GM23248 (cell line): ENCODE results near the gene CD80.

Experiments
- EZH2 ChIP-seq: fragments of 200-600 bp; sonication (generic); IDR thresholded peaks from 2 replicates; pipeline ENCODE4 v1.6.1; 2018; ENCODE audit warnings: antibody characterized with exemption, mild to moderate bottlenecking; ENCODE audit not compliant: insufficient read depth, poor library complexity, severe bottlenecking
- EZH2phosphoT487 ChIP-seq: fragments of 200-600 bp; sonication (generic); IDR thresholded peaks from 2 replicates; pipeline ENCODE4 v1.6.1; 2018; ENCODE audit warnings: antibody characterized with exemption, moderate library complexity, mild to moderate bottlenecking, low read depth; ENCODE audit not compliant: insufficient read depth

DNA sequence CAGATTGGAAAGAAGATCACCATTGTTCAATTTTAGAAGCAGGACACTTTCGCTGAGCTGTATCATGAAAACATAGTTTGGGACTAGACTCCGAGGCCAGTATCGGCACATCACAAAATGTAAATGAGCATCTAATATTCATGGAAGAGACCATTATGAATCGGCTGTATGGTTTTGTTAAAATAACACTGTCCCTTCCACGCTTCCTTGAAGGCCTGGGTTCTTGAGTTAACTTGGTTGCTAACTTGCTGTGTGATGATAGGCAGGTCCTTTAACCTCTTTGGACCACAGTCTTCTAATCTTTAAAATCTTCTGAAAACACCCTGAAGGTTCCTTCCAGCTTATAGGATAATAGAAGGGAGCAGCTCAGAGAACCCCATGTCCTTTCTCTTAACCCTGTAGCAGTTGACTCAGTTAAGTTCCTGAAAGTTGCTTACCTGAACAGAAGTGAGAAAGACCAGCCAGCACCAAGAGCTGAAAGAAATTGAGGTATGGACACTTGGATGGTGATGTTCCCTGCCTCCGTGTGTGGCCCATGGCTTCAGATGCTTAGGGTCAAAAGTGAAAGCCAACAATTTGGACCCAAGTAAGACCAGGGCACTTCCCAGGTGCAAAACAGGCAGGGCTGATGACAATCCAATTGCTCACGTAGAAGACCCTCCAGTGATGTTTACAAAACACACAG is 2.1 kb downstream of the CD80 start:
- TF ChIP-seq EZH2 (no peak), EZH2phosphoT487 (no peak)
